SK-N-SH (cell line): ENCODE data around the gene PPP1R1A. TPM values are rescaled to one million over a fixed set of nuclear protein-coding genes. Genes with fewer than 3 reads are reported as not detected.
A peak's percentile ranks its signal among the peaks of the same experiment; 100 is the strongest.

ENCODE experiments used
- CTCF ChIA-PET: fragments of 300-600, 350-600 bp; formaldehyde crosslinking; extraction: SDS; loops from one replicate; lab custom pipeline; 2021; lab: Yijun Ruan, JAX
- POLR2A ChIA-PET: fragments of 350-600 bp; sonication (Branson Sonifier 250); formaldehyde crosslinking; extraction: SDS; loops from one replicate; lab custom pipeline; 2020; ENCODE audit warnings: antibody characterized with exemption, inconsistent platforms; lab: Yijun Ruan, JAX
- DNase-seq: peaks from one replicate; pipeline ENCODE4 v3.0.0; 2012
- H2AFZ ChIP-seq: fragments of 200-600 bp; sonication (generic); 2 replicates; pipeline ENCODE4 v1.8.1; 2016; ENCODE audit warnings: antibody characterized with exemption, mild to moderate bottlenecking, low read depth
- H3F3A ChIP-seq: fragments of 200-600 bp; sonication (generic); replicated peaks from 2 replicates; pipeline ENCODE3; 2016; ENCODE audit warnings: antibody characterized with exemption, mild to moderate bottlenecking; ENCODE audit not compliant: insufficient read depth
- H3K27ac ChIP-seq, 2 experiments: fragments of 200-500 bp in 1 of 2; fragments of 200-600 bp in 1 of 2; sonication (Bioruptor generic) in 1 of 2; sonication (generic), shearing (Covaris generic) in 1 of 2; 2 replicates each; pipeline versions ENCODE4 v1.5.1 to v1.6.1; 2014 to 2016; ENCODE audit warnings: low read depth in 2 of 2, inconsistent platforms in 1 of 2, low read length in 1 of 2, mild to moderate bottlenecking in 1 of 2, mixed read lengths in 1 of 2
- H3K27me3 ChIP-seq: fragments of 200-600 bp; sonication (generic), shearing (Covaris generic); 2 replicates; pipeline ENCODE4 v1.6.1; 2016; ENCODE audit warnings: mixed run types; ENCODE audit not compliant: insufficient read depth
- H3K36me3 ChIP-seq, 2 experiments: fragments of 200-500 bp in 1 of 2; fragments of 200-600 bp in 1 of 2; sonication (Bioruptor generic) in 1 of 2; sonication (generic) in 1 of 2; replicated peaks in 1 of 2; 2 replicates each; pipeline versions ENCODE3 to v1.5.1; 2014 to 2016; ENCODE audit warnings: low read length in 1 of 2, mild to moderate bottlenecking in 1 of 2; ENCODE audit not compliant: insufficient read depth in 2 of 2, control insufficient read depth in 1 of 2
- H3K4me1 ChIP-seq, 2 experiments: fragments of 200-500 bp in 1 of 2; fragments of 200-600 bp in 1 of 2; sonication (Bioruptor generic) in 1 of 2; sonication (generic), shearing (Covaris generic) in 1 of 2; 2 replicates each; pipeline versions ENCODE4 v1.5.1 to v1.6.1; 2014 to 2016; ENCODE audit warnings: low read depth in 1 of 2, low read length in 1 of 2, mixed run types in 1 of 2; ENCODE audit not compliant: insufficient read depth in 2 of 2, control insufficient read depth in 1 of 2
- H3K4me2 ChIP-seq: fragments of 200-600 bp; sonication (generic), shearing (Covaris generic); 2 replicates; pipeline ENCODE4 v1.6.1; 2017; ENCODE audit warnings: mixed run types
- H3K4me3 ChIP-seq, 2 experiments: fragments of 200-500 bp in 1 of 2; fragments of 200-600 bp in 1 of 2; sonication (Bioruptor generic) in 1 of 2; sonication (generic), shearing (Covaris generic) in 1 of 2; 2 replicates each; pipeline versions ENCODE4 v1.5.1 to v1.8.1; 2014 to 2016; ENCODE audit warnings: low read depth in 2 of 2, inconsistent platforms in 1 of 2, low read length in 1 of 2, mild to moderate bottlenecking in 1 of 2, mixed read lengths in 1 of 2, moderate library complexity in 1 of 2
- H3K79me2 ChIP-seq: fragments of 200-600 bp; sonication (generic); 2 replicates; pipeline ENCODE4 v1.8.1; 2017; ENCODE audit warnings: mild to moderate bottlenecking; ENCODE audit not compliant: insufficient read depth
- H3K9ac ChIP-seq: fragments of 200-600 bp; sonication (generic); 2 replicates; pipeline ENCODE4 v1.6.1; 2017; ENCODE audit warnings: mixed run types
- H3K9me2 ChIP-seq: fragments of 200-600 bp; sonication (generic); 2 replicates; pipeline ENCODE4 v1.6.1; 2017; ENCODE audit warnings: mixed run types
- H3K9me3 ChIP-seq: fragments of 200-600 bp; sonication (generic); 2 replicates; pipeline ENCODE4 v1.6.1; 2017; ENCODE audit warnings: mixed run types, mild to moderate bottlenecking, moderate library complexity
- H4K20me1 ChIP-seq: fragments of 200-600 bp; sonication (generic); 2 replicates; pipeline ENCODE4 v1.6.1; 2017; ENCODE audit warnings: mild to moderate bottlenecking, mixed run types; ENCODE audit not compliant: insufficient read depth
- ELF1 ChIP-seq: IDR thresholded peaks from 2 replicates; pipeline ENCODE4 v1.4.0; 2012
- GABPA ChIP-seq: IDR thresholded peaks from 2 replicates; pipeline ENCODE4 v1.4.0; 2012; ENCODE audit warnings: low read depth, mild to moderate bottlenecking
- GATA2 ChIP-seq: sonication (generic); formaldehyde crosslinking; IDR thresholded peaks from 2 replicates; pipeline ENCODE4 v1.5.0; 2020; ENCODE audit warnings: mild to moderate bottlenecking, missing genetic modification reagents
- JUND ChIP-seq: IDR thresholded peaks from 2 replicates; pipeline ENCODE4 v1.4.0; 2012
- MEF2A ChIP-seq: IDR thresholded peaks from 2 replicates; pipeline ENCODE4 v1.4.0; 2012; ENCODE audit warnings: low read depth, borderline replicate concordance
- MXI1 ChIP-seq: IDR thresholded peaks from 2 replicates; pipeline ENCODE4 v1.6.1; 2012; ENCODE audit warnings: mild to moderate bottlenecking, low read depth, low read length, improper control_type of control experiment
- RAD21 ChIP-seq: IDR thresholded peaks from 2 replicates; pipeline ENCODE4 v1.6.1; 2012; ENCODE audit warnings: mild to moderate bottlenecking, low read length
- RXRA ChIP-seq: IDR thresholded peaks from 2 replicates; pipeline ENCODE4 v1.4.0; 2012; ENCODE audit warnings: low read depth, mild to moderate bottlenecking, borderline replicate concordance
- TEAD4 ChIP-seq: IDR thresholded peaks from 2 replicates; pipeline ENCODE4 v1.4.0; 2012; ENCODE audit warnings: mild to moderate bottlenecking, borderline replicate concordance; ENCODE audit not compliant: insufficient read depth
- WGBS: methylation state at CpG from one replicate; pipeline ENCODE4 v1.1.6; 2017; ENCODE audit warnings: low lambda C conversion rate; 5-methylcytosine and 5-hydroxymethylcytosine counted together
- polyA plus RNA-seq, 3 experiments: library from polyadenylated mRNA; depleted of rRNA; stranded (reverse); fragments of >200 nt; gene quantifications; 2 replicates each; pipeline ENCODE4 v1.2.3, GENCODE V29; 2012
- TF ChIP-seq, protein P1 (sequence below): IDR thresholded peaks from 2 replicates; pipeline ENCODE4 v1.4.0; 2012; ENCODE audit warnings: low read depth, borderline replicate concordance
- TF ChIP-seq, protein P2 (sequence below): fragments of 150-350 bp; IDR thresholded peaks from 2 replicates; pipeline ENCODE4 v1.6.1; 2016; ENCODE audit warnings: mild to moderate bottlenecking, low read depth, low read length
- TF ChIP-seq, protein P3 (sequence below): IDR thresholded peaks from 2 replicates; pipeline ENCODE4; 2012
- TF ChIP-seq, protein P4 (sequence below): IDR thresholded peaks from 2 replicates; pipeline ENCODE4 v1.6.1; 2012; ENCODE audit warnings: mild to moderate bottlenecking, low read depth, low read length, moderate library complexity
- TF ChIP-seq, protein P5 (sequence below): IDR thresholded peaks from 2 replicates; pipeline ENCODE4 v1.4.0; 2012; ENCODE audit warnings: low read depth
- TF ChIP-seq, protein P6 (sequence below): fragments of 200-600 bp; sonication (generic); IDR thresholded peaks from 2 replicates; pipeline ENCODE4 v1.6.1; 2017; ENCODE audit warnings: antibody characterized with exemption, mild to moderate bottlenecking, moderate library complexity

Gene PPP1R1A
- polyA plus RNA-seq, 1 of the 3 experiments (the other 2 are of a cell fraction) = not detected

- TF ChIP-seq, protein P1, sequence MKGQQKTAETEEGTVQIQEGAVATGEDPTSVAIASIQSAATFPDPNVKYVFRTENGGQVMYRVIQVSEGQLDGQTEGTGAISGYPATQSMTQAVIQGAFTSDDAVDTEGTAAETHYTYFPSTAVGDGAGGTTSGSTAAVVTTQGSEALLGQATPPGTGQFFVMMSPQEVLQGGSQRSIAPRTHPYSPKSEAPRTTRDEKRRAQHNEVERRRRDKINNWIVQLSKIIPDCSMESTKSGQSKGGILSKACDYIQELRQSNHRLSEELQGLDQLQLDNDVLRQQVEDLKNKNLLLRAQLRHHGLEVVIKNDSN = no peak
- TF ChIP-seq GABPA = no peak
- no peak for TF ChIP-seq TEAD4
- TF ChIP-seq, protein P2, sequence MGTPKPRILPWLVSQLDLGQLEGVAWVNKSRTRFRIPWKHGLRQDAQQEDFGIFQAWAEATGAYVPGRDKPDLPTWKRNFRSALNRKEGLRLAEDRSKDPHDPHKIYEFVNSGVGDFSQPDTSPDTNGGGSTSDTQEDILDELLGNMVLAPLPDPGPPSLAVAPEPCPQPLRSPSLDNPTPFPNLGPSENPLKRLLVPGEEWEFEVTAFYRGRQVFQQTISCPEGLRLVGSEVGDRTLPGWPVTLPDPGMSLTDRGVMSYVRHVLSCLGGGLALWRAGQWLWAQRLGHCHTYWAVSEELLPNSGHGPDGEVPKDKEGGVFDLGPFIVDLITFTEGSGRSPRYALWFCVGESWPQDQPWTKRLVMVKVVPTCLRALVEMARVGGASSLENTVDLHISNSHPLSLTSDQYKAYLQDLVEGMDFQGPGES = no peak
- TF ChIP-seq, all 33 proteins: peak for 0
Observed at GRCh38 chr12:54583726-54584125, 4.7 kb downstream of the PPP1R1A start (continued).

- Histone ChIP-seq H3K4me1 (no peaks in the 10 kb centered on the region), H3F3A (no peaks in the 10 kb centered on the region), H3K9me3 (no peaks in the 10 kb centered on the region), H3K36me3 (no peaks in the 10 kb centered on the region), H3K9ac (no peak overlapping the region), H3K4me3 (no peak overlapping the region), H3K9me2 (no peaks in the 10 kb centered on the region), H3K4me2 (no peak overlapping the region), H2AFZ (no peak overlapping the region), H4K20me1 (no peaks in the 10 kb centered on the region), H3K27me3 (peaks cover 65% of the 10 kb centered on the region), H3K79me2 (no peaks in the 10 kb centered on the region), H3K27ac (no peak overlapping the region)
- ChIA-PET CTCF (interaction anchor here (1.0 to 4.8 kb wide), 3 partner anchors 8 to 16 kb away, joined by 3 to 50 read pairs (median 19); no protein-coding TSS in a partner anchor), POLR2A (no interaction called here)
- no peak for DNase-seq
- 27% methylated on average over 6 of the region's 6 CpGs for WGBS
- TF ChIP-seq, protein P1 = no peak
Observed at GRCh38 chr12:54581412-54581811, 7.0 kb downstream of the PPP1R1A start.

DNA sequence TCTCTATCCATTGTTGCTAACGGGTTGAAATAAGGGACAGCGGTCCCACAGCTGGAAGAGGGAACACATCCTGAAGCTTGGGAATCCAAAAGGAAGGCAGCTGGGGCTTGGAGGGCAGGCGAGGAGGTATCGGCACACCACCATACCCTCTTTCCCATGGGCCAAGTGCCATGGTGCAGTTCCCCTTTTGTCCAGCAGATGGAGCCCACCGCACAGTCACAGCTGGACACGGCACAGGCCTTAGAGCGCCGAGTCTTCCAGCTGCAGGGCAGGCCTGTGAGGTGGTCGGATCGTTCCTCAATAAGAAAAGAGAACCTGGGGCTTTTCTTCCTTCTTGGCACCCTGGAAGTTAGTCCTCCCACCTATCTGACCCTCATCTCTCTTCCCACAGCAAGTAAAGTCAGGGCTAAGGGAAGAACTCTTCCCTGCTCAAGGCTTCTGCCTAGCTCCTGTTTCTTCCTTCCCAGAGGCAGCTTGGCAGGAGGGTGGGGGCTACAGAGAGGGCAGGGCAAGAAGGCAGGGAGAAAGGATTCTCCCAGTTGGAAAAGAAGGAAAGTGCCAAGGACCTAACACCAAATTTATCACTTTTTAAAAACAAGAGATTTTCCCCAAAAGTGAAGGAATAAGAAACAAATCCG is 8.6 kb downstream of the PPP1R1A start:
- Histone ChIP-seq H3K4me3 (no peak overlapping the region; a peak in 1 of 4 replicates), H3K9ac (no peak overlapping the region), H3K4me2 (no peak overlapping the region), H3K9me3 (no peaks in the 10 kb centered on the region), H3K27me3 (peaks cover 66% of the 10 kb centered on the region), H2AFZ (no peak overlapping the region), H4K20me1 (no peaks in the 10 kb centered on the region), H3F3A (no peaks in the 10 kb centered on the region), H3K27ac (no peak overlapping the region), H3K4me1 (no peaks in the 10 kb centered on the region), H3K9me2 (no peaks in the 10 kb centered on the region), H3K36me3 (no peaks in the 10 kb centered on the region), H3K79me2 (no peaks in the 10 kb centered on the region)
- CTCF ChIA-PET = interaction anchor here (0.5 to 4.8 kb wide), 31 partner anchors 8 to 1001 kb away, joined by 3 to 50 read pairs (median 4); partner anchors contain the start of genes PDE1B and PPP1R1A
- POLR2A ChIA-PET = no interaction called here
- DNase-seq = peak; percentile 79
- 12% methylated on average over 8 of the region's 11 CpGs for WGBS
- TF ChIP-seq, protein P3, sequence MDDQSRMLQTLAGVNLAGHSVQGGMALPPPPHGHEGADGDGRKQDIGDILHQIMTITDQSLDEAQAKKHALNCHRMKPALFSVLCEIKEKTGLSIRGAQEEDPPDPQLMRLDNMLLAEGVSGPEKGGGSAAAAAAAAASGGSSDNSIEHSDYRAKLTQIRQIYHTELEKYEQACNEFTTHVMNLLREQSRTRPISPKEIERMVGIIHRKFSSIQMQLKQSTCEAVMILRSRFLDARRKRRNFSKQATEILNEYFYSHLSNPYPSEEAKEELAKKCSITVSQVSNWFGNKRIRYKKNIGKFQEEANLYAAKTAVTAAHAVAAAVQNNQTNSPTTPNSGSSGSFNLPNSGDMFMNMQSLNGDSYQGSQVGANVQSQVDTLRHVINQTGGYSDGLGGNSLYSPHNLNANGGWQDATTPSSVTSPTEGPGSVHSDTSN = no peak
- TF ChIP-seq, protein P4, sequence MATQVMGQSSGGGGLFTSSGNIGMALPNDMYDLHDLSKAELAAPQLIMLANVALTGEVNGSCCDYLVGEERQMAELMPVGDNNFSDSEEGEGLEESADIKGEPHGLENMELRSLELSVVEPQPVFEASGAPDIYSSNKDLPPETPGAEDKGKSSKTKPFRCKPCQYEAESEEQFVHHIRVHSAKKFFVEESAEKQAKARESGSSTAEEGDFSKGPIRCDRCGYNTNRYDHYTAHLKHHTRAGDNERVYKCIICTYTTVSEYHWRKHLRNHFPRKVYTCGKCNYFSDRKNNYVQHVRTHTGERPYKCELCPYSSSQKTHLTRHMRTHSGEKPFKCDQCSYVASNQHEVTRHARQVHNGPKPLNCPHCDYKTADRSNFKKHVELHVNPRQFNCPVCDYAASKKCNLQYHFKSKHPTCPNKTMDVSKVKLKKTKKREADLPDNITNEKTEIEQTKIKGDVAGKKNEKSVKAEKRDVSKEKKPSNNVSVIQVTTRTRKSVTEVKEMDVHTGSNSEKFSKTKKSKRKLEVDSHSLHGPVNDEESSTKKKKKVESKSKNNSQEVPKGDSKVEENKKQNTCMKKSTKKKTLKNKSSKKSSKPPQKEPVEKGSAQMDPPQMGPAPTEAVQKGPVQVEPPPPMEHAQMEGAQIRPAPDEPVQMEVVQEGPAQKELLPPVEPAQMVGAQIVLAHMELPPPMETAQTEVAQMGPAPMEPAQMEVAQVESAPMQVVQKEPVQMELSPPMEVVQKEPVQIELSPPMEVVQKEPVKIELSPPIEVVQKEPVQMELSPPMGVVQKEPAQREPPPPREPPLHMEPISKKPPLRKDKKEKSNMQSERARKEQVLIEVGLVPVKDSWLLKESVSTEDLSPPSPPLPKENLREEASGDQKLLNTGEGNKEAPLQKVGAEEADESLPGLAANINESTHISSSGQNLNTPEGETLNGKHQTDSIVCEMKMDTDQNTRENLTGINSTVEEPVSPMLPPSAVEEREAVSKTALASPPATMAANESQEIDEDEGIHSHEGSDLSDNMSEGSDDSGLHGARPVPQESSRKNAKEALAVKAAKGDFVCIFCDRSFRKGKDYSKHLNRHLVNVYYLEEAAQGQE = no peak
- TF ChIP-seq RXRA (no peak), ELF1 (no peak), JUND (no peak), MXI1 (no peak), GATA2 (CRISPR knock-in tag) (no peak), RAD21 (peak; percentile 57), MEF2A (no peak)
- TF ChIP-seq, protein P5, sequence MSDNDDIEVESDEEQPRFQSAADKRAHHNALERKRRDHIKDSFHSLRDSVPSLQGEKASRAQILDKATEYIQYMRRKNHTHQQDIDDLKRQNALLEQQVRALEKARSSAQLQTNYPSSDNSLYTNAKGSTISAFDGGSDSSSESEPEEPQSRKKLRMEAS = no peak
- TF ChIP-seq, protein P6, sequence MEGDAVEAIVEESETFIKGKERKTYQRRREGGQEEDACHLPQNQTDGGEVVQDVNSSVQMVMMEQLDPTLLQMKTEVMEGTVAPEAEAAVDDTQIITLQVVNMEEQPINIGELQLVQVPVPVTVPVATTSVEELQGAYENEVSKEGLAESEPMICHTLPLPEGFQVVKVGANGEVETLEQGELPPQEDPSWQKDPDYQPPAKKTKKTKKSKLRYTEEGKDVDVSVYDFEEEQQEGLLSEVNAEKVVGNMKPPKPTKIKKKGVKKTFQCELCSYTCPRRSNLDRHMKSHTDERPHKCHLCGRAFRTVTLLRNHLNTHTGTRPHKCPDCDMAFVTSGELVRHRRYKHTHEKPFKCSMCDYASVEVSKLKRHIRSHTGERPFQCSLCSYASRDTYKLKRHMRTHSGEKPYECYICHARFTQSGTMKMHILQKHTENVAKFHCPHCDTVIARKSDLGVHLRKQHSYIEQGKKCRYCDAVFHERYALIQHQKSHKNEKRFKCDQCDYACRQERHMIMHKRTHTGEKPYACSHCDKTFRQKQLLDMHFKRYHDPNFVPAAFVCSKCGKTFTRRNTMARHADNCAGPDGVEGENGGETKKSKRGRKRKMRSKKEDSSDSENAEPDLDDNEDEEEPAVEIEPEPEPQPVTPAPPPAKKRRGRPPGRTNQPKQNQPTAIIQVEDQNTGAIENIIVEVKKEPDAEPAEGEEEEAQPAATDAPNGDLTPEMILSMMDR = peak; percentile 92
